Pancreas (tissue), 10 donors: ENCODE measurements around the gene UNC5CL. TPM values are rescaled to one million over a fixed set of nuclear protein-coding genes. Genes with fewer than 3 reads are reported as not detected.

Experiments
- ATAC-seq, 4 donors: fragments of 200-7000 bp; cut with Tn5 transposase; one replicate each; pipeline versions ENCODE4 v1.8.0 to v1.9.1; 2020; ENCODE audit warnings: mild to moderate bottlenecking in 4 of 4, moderate library complexity in 4 of 4
- DNase-seq, 6 donors: peaks; one replicate each; pipeline ENCODE4 v3.0.0-alpha.2; 2020
- FAIRE-seq: peaks from 2 replicates; lab custom pipeline; 2012; peaks lifted over from hg19 to GRCh38; lab: Jason Lieb, UNC
- H3K27ac ChIP-seq, 4 donors: fragments of 200-600 bp; sonication (generic); 1 replicate in 3 of 4; 2 replicates in 1 of 4; pipeline versions ENCODE4 v1.5.0 to v1.8.0; 2020
- H3K27me3 ChIP-seq, 4 donors: fragments of 200-600 bp; one replicate each; pipeline ENCODE4 v1.8.0; 2021
- H3K36me3 ChIP-seq, 3 donors: fragments of 200-600 bp; sonication (generic) in 1 of 3; one replicate each; pipeline versions ENCODE4 v1.5.0 to v1.8.0; 2020 to 2021
- H3K4me1 ChIP-seq, 3 donors: fragments of 200-600 bp; one replicate each; pipeline ENCODE4 v1.8.0; 2021
- H3K4me3 ChIP-seq, 4 donors: fragments of 200-600 bp; sonication (generic) in 2 of 4; one replicate each; pipeline versions ENCODE4 v1.5.0 to v1.8.0; 2020 to 2021
- H3K9me3 ChIP-seq, 4 donors: fragments of 200-600 bp; one replicate each; pipeline ENCODE4 v1.8.0; 2021
- CTCF ChIP-seq, 4 donors: fragments of 200-600 bp; sonication (generic) in 3 of 4; IDR thresholded peaks; one replicate each; pipeline versions ENCODE4 v1.5.0 to v1.8.0; 2021; ENCODE audit warnings: antibody characterized with exemption in 4 of 4
- WGBS, 2 donors: extraction: QIAGEN DNeasy Blood & Tissue Kit; methylation state at CpG; one replicate each; pipeline ENCODE4 v1.1.7; 2013; 5-methylcytosine and 5-hydroxymethylcytosine counted together
- intact Hi-C, 3 donors: fragments of 100-400 bp; cut with DNase I; formaldehyde crosslinking; loops; one replicate each; pipeline versions ENCODE4 v1.11.1 to v1.14.2; 2022
- polyA plus RNA-seq, 2 donors: library from polyadenylated mRNA; stranded (reverse); fragments of 200-250 nt; gene quantifications; one replicate each; pipeline ENCODE4 v1.2.3, GENCODE V29; 2013
- total RNA-seq, 6 donors: library from RNA; stranded (reverse); fragmentation: NEBNext Ultra II Directional in 4 of 6; extraction: Animal tissue kit (Norgen Biotek cat#: 25700) in 4 of 6; gene quantifications; one replicate each; pipeline versions ENCODE4 v1.2.1 to v1.2.4, GENCODE V29; 2021 to 2023
- donor health status: healthy with polysubstance abuse.
- donor health status: DM: no; HTN: no; CAD: no; lungs with moderate emphysema.
- donor health status: DM: no; HTN: no; CAD: no.
- donor health status: control.
- donor health status: control.
- donor health status: Bipolar disorder and iron deficiency.
- donor health status: DM: yes; HTN: yes; CAD: no.
- donor health status: DM: no; HTN: no; CAD: no.
- donor health status: DM: no; HTN: no; CAD: no.
- donor health status: DM: yes; HTN: yes; CAD: no.

Gene UNC5CL
- total and polyA plus RNA-seq, 8 donors, result 7.2 to 40.6 (median 23.2) TPM

- 84 to 92% methylated on average over 3 of the region's 3 CpGs for WGBS, 2 donors
- no peak for TF ChIP-seq CTCF (IDR thresholded peaks at IDR 0.05)
- Histone ChIP-seq H3K9me3 (no peaks in the 10 kb centered on the region), H3K36me3 (no peaks in the 10 kb centered on the region), H3K27ac (peak overlapping the region in 2 of 4 donors; percentile 28 to 77), H3K27me3 (no peaks in the 10 kb centered on the region), H3K4me1 (peaks cover 18 to 41% (median 34%) of the 10 kb centered on the region in 3 donors), H3K4me3 (no peak overlapping the region)
- ATAC-seq (no peak), DNase-seq (no peak), FAIRE-seq (no peak)
- intact Hi-C loops, result no loop called here
These were observed 15.5 kb upstream of the UNC5CL start for GRCh38 chr6:41054511-41054910.

DNA sequence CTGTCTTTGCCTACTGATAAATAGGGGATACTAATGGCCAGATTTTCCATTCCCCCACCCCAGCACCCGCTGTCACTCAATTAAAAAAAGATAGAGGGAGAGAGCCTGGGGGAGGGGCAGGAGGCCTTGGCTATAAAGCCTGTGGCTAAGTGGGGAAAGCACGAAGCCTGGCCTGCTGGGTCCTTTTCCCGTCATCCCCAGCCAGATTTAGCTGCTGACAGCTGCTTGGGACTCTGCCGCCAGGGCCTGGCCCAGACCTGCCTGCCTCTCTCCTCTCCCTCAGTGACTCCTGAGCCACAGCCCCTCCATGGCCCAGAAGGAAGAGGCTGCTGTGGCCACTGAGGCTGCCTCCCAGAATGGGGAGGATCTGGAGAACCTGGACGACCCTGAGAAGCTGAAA is 14.0 kb upstream of the UNC5CL start, which contains the start of gene APOBEC2:
APOBEC2 (plus strand) TSS at position 162 of the 400 bp plus-strand sequence; CDS start at position 308, 146 bp downstream.
- FAIRE-seq, result no peak
- Histone ChIP-seq H3K9me3 (no peaks in the 10 kb centered on the region), H3K36me3 (no peaks in the 10 kb centered on the region), H3K4me3 (peak within 1 kb of the TSS in 2 of 4 donors; percentile 2 to 17), H3K27me3 (no peaks in the 10 kb centered on the region), H3K4me1 (peaks cover 18 to 41% (median 32%) of the 10 kb centered on the region in 3 donors), H3K27ac (peak within 1 kb of the TSS in 3 of 4 donors; percentile 58 to 82 (median 77))
- TF ChIP-seq CTCF (IDR thresholded peaks at IDR 0.05), result no peak
- intact Hi-C loops, result no loop called here
- ATAC-seq, result peak; percentile 71 to 85 (median 77)
- 6 to 16% methylated on average over 5 of the region's 5 CpGs for WGBS, 2 donors
- DNase-seq, result peak in 5 of 6 donors; percentile 66 to 86 (median 74)

- no peak for TF ChIP-seq CTCF (IDR thresholded peaks at IDR 0.05)
- H3K36me3 ChIP-seq, result no peaks in the 10 kb centered on the region
- no peak for FAIRE-seq
- WGBS, 2 donors, result 81 to 82% methylated on average over 5 of the region's 5 CpGs
- no peaks in the 10 kb centered on the region for H3K27me3 ChIP-seq
- peaks cover 18 to 41% (median 32%) of the 10 kb centered on the region in 3 donors for H3K4me1 ChIP-seq
- H3K9me3 ChIP-seq, result no peaks in the 10 kb centered on the region
- no peak for ATAC-seq
- intact Hi-C loops, result no loop called here
- H3K27ac ChIP-seq, result peak overlapping the region in 2 of 4 donors; percentile 58 to 82
- DNase-seq, result no peak
- H3K4me3 ChIP-seq, result no peak overlapping the region
These were observed 12.9 kb upstream of the UNC5CL start for GRCh38 chr6:41051873-41052272.

DNA sequence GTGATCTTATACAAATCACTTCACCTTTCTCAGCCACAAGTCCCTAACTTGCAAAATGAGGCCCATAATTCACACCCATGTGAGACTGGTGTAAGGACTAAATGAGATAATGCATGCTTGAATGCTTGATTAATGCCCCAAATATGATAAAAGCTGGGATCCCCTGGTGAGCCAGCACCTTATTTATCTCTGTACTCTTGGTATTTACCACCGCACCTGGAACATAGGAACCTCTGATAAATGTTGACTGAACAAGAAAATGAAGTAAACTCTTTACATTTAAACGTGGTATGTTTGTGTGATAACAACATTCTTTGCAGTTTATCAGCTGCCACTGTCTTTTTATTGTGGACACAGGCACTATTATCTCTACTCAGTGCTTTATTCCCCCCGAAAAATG is 11.5 kb upstream of the UNC5CL start:
- H3K9me3 ChIP-seq, result no peaks in the 10 kb centered on the region
- ATAC-seq, result no peak
- DNase-seq, result no peak
- no peaks in the 10 kb centered on the region for H3K27me3 ChIP-seq
- no peak overlapping the region for H3K27ac ChIP-seq
- intact Hi-C loops, result no loop called here
- no peaks in the 10 kb centered on the region for H3K36me3 ChIP-seq
- no peak overlapping the region for H3K4me3 ChIP-seq
- no peak for FAIRE-seq
- 15 to 17% methylated on average over 3 of the region's 3 CpGs for WGBS, 2 donors
- peaks cover 21 to 48% (median 46%) of the 10 kb centered on the region in 3 donors for H3K4me1 ChIP-seq
- TF ChIP-seq CTCF (IDR thresholded peaks at IDR 0.05), result no peak

DNA sequence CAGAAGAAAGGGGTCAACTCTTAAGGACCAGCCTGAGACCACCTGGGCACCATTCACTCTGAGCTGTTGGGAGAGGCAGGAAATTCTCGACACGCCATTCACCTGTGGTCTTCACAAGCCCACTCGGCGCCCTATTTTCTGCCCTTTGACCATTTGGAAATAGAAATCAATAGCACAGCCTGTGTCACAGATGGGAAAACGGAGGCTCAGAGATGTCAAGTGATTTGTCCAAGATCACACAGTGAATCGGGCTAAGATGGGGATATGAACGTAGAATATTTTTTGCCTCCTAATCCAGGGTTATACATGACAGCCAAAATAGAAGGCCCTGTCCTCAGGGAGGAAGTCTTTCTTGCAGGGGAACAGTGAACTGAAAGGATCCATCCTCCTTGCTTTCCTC is 10.9 kb upstream of the UNC5CL start:
- WGBS, 2 donors, result 84 to 86% methylated on average over 7 of the region's 7 CpGs
- Histone ChIP-seq H3K4me1 (peaks cover 26 to 52% (median 50%) of the 10 kb centered on the region in 3 donors), H3K4me3 (no peak overlapping the region), H3K9me3 (no peaks in the 10 kb centered on the region), H3K36me3 (no peaks in the 10 kb centered on the region), H3K27ac (peak overlapping the region in 1 of 4 donors; percentile 17), H3K27me3 (no peaks in the 10 kb centered on the region)
- ATAC-seq (no peak), DNase-seq (no peak), FAIRE-seq (no peak)
- TF ChIP-seq CTCF (IDR thresholded peaks at IDR 0.05), result no peak
- intact Hi-C loops, result no loop called here
